Vagina (tissue), 2 donors: ENCODE results near the gene FADD. TPM values are rescaled to one million over a fixed set of nuclear protein-coding genes. Genes with fewer than 3 reads are reported as not detected.

Source experiments
- DNase-seq, 2 donors: peaks; one replicate each; pipeline ENCODE4 v3.0.0-alpha.2; 2017; ENCODE audit errors: extremely low spot score in 2 of 2
- H3K27ac ChIP-seq: fragments of 200-600 bp; sonication (generic); one replicate; pipeline ENCODE4 v1.5.1; 2019
- H3K27me3 ChIP-seq: fragments of 200-600 bp; sonication (generic); one replicate; pipeline ENCODE4 v1.5.1; 2019
- H3K36me3 ChIP-seq, 2 donors: fragments of 200-600 bp; sonication (generic); one replicate each; pipeline ENCODE4 v1.5.1; 2017 to 2019
- H3K4me1 ChIP-seq: fragments of 200-600 bp; sonication (generic); one replicate; pipeline ENCODE4 v1.5.1; 2019
- H3K4me3 ChIP-seq, 2 donors: fragments of 200-600 bp; sonication (generic); 1 replicate in 1 of 2; 2 replicates in 1 of 2; pipeline ENCODE4 v1.5.1; 2016 to 2019
- H3K9me3 ChIP-seq: fragments of 200-600 bp; sonication (generic); one replicate; pipeline ENCODE4 v1.5.1; 2019
- POLR2A ChIP-seq, 2 donors: fragments of 450-650 bp; IDR thresholded peaks; one replicate each; pipeline ENCODE4 v1.6.1; 2017; ENCODE audit warnings: antibody characterized with exemption in 2 of 2, mild to moderate bottlenecking in 2 of 2, moderate library complexity in 2 of 2
- POLR2AphosphoS5 ChIP-seq, 2 donors: sonication (generic); formaldehyde crosslinking; IDR thresholded peaks; one replicate each; pipeline ENCODE4 v1.9.0; 2017; ENCODE audit warnings: antibody characterized with exemption in 2 of 2, mild to moderate bottlenecking in 2 of 2, low read depth in 1 of 2; ENCODE audit not compliant: insufficient read depth in 1 of 2
- intact Hi-C: fragments of 100-400 bp; cut with DNase I; formaldehyde crosslinking; loops from one replicate; pipeline ENCODE4 v1.15.1; 2023
- total RNA-seq: library from RNA; depleted of rRNA; stranded (reverse); fragments of >200 nt; gene quantifications from one replicate; pipeline ENCODE4 v1.2.3, GENCODE V29; 2016
- TF ChIP-seq, protein P1 (sequence below), 3 experiments: fragments of 450-650 bp in 2 of 3; fragments of 200-600 bp in 1 of 3; sonication (generic) in 1 of 3; IDR thresholded peaks; one replicate each; pipeline ENCODE4 v1.5.1; 2017 to 2019; ENCODE audit warnings: antibody characterized with exemption in 3 of 3, mild to moderate bottlenecking in 2 of 3, moderate library complexity in 2 of 3

FADD gene
- total RNA-seq, 1 donor from 2014 or later, result 21.6 TPM

DNA sequence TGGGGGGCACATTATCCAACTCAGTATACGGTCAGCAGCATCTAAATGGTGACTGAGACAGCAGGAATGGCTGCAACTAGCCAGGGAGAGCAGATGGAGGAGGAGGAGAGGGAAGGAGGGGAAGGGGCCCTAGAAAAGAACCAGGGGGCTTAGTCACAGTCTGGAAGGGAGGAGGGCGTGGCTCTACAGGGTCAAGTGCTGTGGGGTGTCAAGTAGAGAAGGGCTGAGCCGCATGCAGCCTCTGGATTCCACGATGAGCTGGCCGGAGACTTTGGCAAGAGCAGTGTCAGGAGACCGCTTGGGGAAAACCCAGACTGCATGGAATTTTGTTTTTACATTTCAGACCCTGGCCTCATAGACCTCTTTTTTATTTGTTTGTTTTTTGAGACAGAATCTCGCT, 41.6 kb downstream of the FADD start:
- Histone ChIP-seq H3K4me3 (no peak overlapping the region), H3K27me3 (no peaks in the 10 kb centered on the region), H3K36me3 (no peaks in the 10 kb centered on the region), H3K4me1 (no peaks in the 10 kb centered on the region), H3K9me3 (no peaks in the 10 kb centered on the region), H3K27ac (no peak overlapping the region)
- no peak for DNase-seq
- intact Hi-C loops, result no loop called here
- TF ChIP-seq, protein P1, sequence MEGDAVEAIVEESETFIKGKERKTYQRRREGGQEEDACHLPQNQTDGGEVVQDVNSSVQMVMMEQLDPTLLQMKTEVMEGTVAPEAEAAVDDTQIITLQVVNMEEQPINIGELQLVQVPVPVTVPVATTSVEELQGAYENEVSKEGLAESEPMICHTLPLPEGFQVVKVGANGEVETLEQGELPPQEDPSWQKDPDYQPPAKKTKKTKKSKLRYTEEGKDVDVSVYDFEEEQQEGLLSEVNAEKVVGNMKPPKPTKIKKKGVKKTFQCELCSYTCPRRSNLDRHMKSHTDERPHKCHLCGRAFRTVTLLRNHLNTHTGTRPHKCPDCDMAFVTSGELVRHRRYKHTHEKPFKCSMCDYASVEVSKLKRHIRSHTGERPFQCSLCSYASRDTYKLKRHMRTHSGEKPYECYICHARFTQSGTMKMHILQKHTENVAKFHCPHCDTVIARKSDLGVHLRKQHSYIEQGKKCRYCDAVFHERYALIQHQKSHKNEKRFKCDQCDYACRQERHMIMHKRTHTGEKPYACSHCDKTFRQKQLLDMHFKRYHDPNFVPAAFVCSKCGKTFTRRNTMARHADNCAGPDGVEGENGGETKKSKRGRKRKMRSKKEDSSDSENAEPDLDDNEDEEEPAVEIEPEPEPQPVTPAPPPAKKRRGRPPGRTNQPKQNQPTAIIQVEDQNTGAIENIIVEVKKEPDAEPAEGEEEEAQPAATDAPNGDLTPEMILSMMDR (IDR thresholded peaks at IDR 0.05), result no peak
- TF ChIP-seq POLR2AphosphoS5 (IDR thresholded peaks at IDR 0.05; ENCODE audit: insufficient read depth in 1 of 2, low read depth in 1 of 2) (no peak), POLR2A (IDR thresholded peaks at IDR 0.05) (no peak)

DNA sequence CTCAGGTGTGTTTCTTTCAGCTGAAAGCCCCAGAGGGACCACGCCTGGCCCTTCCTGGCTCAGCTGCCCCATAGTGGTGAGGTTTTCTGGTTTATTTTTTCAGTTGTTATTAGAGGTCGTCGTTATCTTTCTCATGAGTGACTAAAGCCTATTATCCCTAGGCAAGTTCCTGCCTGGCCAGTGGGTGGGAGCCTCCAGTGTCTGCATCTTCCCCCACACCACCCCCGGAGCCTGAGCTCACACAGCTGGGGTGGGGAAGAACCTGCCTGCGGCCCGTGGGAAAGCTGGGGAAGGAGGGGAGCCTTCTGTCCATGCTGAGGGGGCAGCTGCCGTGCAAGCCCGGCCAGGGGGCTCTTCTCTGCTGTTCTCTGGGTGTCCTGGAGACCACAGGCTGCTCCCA, 43.1 kb downstream of the FADD start:
- intact Hi-C loops, result no loop called here
- H3K36me3 ChIP-seq, result no peaks in the 10 kb centered on the region
- H3K27ac ChIP-seq, result no peak overlapping the region
- no peaks in the 10 kb centered on the region for H3K27me3 ChIP-seq
- TF ChIP-seq POLR2AphosphoS5 (IDR thresholded peaks at IDR 0.05; ENCODE audit: insufficient read depth in 1 of 2, low read depth in 1 of 2), result no peak
- TF ChIP-seq, protein P1 (IDR thresholded peaks at IDR 0.05), result no peak
- TF ChIP-seq POLR2A (IDR thresholded peaks at IDR 0.05), result no peak
- H3K4me1 ChIP-seq, result no peaks in the 10 kb centered on the region
- H3K9me3 ChIP-seq, result no peaks in the 10 kb centered on the region
- no peak for DNase-seq
- no peak overlapping the region for H3K4me3 ChIP-seq

DNA sequence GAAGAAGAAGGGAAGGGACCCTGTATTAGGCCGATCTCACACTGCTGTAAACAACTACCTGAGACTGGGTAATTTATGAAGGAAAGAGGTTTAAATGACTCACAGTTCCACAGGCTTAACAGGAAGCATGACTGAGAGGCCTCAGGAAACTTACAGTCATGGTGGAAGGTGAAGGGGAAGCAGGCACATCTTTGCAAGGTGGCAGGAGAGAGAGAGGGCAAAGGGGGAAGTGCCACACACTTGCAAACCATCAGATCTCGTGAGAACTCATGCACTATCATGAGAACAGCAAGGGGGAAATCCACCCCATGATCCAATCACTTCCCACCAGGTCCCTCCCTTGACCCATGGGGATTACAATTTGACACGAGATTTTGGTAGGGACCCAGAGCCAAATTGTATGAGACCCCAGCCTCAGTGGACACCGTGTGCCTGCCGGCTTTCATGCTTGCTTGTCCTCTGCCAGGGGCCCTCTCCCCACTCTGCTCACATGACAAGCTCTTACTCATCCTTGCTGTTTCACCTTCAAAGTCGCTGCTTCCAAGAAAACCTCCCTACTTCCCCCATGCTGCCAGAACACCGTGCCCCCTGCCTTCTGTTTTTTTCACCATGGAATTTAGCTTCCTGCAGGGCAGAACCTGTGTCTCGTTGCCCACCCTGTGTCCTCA, 44.1 kb downstream of the FADD start:
- no peaks in the 10 kb centered on the region for H3K27me3 ChIP-seq
- DNase-seq, result no peak
- H3K36me3 ChIP-seq, result no peaks in the 10 kb centered on the region
- no peak overlapping the region for H3K4me3 ChIP-seq
- intact Hi-C loops, result no loop called here
- TF ChIP-seq, protein P1 (IDR thresholded peaks at IDR 0.05), result no peak
- TF ChIP-seq POLR2A (IDR thresholded peaks at IDR 0.05) (no peak), POLR2AphosphoS5 (IDR thresholded peaks at IDR 0.05; ENCODE audit: insufficient read depth in 1 of 2, low read depth in 1 of 2) (no peak)
- no peaks in the 10 kb centered on the region for H3K9me3 ChIP-seq
- no peaks in the 10 kb centered on the region for H3K4me1 ChIP-seq
- H3K27ac ChIP-seq, result no peak overlapping the region

DNA sequence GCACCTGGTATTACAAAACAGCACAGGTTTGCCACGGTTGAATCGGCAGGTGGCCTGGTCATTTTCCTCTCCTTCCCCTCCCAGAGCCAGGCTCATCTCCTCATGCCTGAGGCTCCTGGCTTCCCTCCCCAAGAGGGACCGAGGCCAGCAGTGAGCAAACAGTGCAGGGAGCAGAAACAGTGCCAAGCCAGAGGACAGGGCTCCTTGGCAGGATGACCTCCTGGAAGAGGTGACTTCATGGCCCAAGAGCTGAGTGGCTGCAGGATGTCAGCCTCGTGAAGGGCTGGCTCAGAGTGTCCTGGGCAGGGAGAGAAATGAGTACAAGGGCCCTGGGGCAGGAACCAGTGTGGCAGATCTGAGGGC, 44.6 kb downstream of the FADD start:
- no peaks in the 10 kb centered on the region for H3K9me3 ChIP-seq
- no peak for DNase-seq
- H3K27me3 ChIP-seq, result no peaks in the 10 kb centered on the region
- H3K36me3 ChIP-seq, result no peaks in the 10 kb centered on the region
- intact Hi-C loops, result no loop called here
- no peak overlapping the region for H3K4me3 ChIP-seq
- H3K27ac ChIP-seq, result no peak overlapping the region
- H3K4me1 ChIP-seq, result no peaks in the 10 kb centered on the region
- TF ChIP-seq POLR2AphosphoS5 (IDR thresholded peaks at IDR 0.05; ENCODE audit: insufficient read depth in 1 of 2, low read depth in 1 of 2) (no peak), POLR2A (IDR thresholded peaks at IDR 0.05) (no peak)
- TF ChIP-seq, protein P1 (IDR thresholded peaks at IDR 0.05), result no peak

DNA sequence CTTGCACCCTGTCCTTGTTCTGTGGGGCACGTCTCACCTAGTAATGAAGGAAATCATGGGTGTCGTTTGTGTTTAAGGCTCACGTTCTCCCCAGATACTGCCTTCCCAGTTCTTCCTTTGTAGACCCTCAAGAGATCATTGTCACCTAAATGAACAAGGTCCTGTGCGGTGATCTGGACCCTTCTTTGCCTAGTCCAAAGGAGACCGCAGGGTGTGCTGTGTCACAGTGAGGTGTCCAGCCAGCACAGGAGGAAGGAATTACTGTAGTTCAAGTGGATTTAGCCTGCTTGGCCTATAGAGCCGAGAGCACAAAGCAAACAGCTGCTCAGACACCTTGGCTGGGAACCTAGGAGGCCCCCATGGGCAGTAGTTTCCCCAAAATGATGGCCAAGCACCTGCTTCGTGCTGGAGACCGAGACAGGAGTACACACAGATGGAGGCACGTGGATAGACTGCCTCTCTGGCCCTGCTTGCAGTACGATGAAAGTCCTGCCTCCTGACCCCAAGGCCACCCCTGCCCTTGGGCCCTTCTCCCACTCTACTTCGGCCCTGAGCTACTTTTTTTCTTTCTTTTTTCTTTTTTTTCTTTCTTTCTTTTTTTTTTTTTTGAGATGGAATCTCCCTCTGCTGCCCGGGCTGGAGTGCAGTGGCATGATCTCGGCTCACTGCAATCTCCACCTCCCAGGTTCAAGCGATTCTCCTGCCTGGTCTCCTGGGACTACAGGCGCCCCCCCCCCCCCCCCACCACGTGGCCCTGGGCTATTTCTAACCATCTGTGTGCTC, 48.0 kb downstream of the FADD start:
- TF ChIP-seq POLR2A (IDR thresholded peaks at IDR 0.05) (no peak), POLR2AphosphoS5 (IDR thresholded peaks at IDR 0.05; ENCODE audit: insufficient read depth in 1 of 2, low read depth in 1 of 2) (no peak)
- TF ChIP-seq, protein P1 (IDR thresholded peaks at IDR 0.05), result no peak
- no peaks in the 10 kb centered on the region for H3K4me1 ChIP-seq
- H3K27ac ChIP-seq, result no peak overlapping the region
- intact Hi-C loops, result no loop called here
- DNase-seq, result no peak
- H3K4me3 ChIP-seq, result no peak overlapping the region
- H3K27me3 ChIP-seq, result no peaks in the 10 kb centered on the region
- no peaks in the 10 kb centered on the region for H3K9me3 ChIP-seq
- no peaks in the 10 kb centered on the region for H3K36me3 ChIP-seq
